Vagina (tissue), 2 donors: ENCODE results near the gene NSD2.

Experiments used
- CTCF ChIP-seq, 3 experiments: fragments of 450-650 bp in 2 of 3; fragments of 200-600 bp in 1 of 3; sonication (generic) in 1 of 3; IDR thresholded peaks; one replicate each; pipeline ENCODE4 v1.5.1; 2017 to 2019; ENCODE audit warnings: antibody characterized with exemption in 3 of 3, mild to moderate bottlenecking in 2 of 3, moderate library complexity in 2 of 3
- POLR2A ChIP-seq, 2 donors: fragments of 450-650 bp; IDR thresholded peaks; one replicate each; pipeline ENCODE4 v1.6.1; 2017; ENCODE audit warnings: antibody characterized with exemption in 2 of 2, mild to moderate bottlenecking in 2 of 2, moderate library complexity in 2 of 2
- POLR2AphosphoS5 ChIP-seq, 2 donors: sonication (generic); formaldehyde crosslinking; IDR thresholded peaks; one replicate each; pipeline ENCODE4 v1.9.0; 2017; ENCODE audit warnings: antibody characterized with exemption in 2 of 2, mild to moderate bottlenecking in 2 of 2, low read depth in 1 of 2; ENCODE audit not compliant: insufficient read depth in 1 of 2

DNA sequence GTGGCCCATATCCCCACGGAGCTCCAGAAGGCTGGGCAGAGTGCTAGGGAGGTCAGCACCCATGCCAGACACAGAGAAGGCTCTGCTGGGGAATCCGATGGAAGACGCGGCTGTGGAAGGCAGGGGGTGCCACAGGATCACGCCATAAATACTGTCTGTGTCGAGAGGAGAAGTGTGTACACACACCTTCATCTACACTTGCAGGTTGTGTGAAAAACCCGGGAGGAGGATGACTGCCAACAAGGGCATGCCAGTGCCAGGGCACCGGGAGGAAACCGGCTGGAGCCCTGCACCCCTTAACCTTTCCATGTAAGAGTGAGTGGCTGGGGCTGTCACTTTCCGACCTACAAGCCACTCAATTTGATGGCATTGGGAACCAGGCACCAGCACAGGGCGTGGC, 46.4 kb upstream of the NSD2 start:
- TF ChIP-seq CTCF (IDR thresholded peaks at IDR 0.05) (no peak), POLR2AphosphoS5 (IDR thresholded peaks at IDR 0.05; ENCODE audit: insufficient read depth in 1 of 2, low read depth in 1 of 2) (no peak), POLR2A (IDR thresholded peaks at IDR 0.05) (no peak)
